Neural cell (in vitro differentiated cells): ENCODE results near the gene KRT86. TPM values are rescaled to one million over a fixed set of nuclear protein-coding genes. Genes with fewer than 3 reads are reported as not detected.

Experiments used
- H2AFZ ChIP-seq: fragments of 200-600, 300-800 bp; sonication (generic), shearing (Covaris generic); 2 replicates; pipeline ENCODE4 v1.6.0; 2014; ENCODE audit warnings: low read depth, mild to moderate bottlenecking, antibody characterized with exemption, low read length, moderate library complexity
- H3F3A ChIP-seq: fragments of 200-600 bp; shearing (Covaris generic); 2 replicates; pipeline ENCODE4 v1.6.1; 2016; ENCODE audit warnings: mild to moderate bottlenecking, moderate library complexity, mixed read lengths, antibody characterized with exemption, low read length; ENCODE audit not compliant: insufficient read depth, poor library complexity, severe bottlenecking
- H3K27ac ChIP-seq: fragments of 200-600, 300-800 bp; sonication (generic), shearing (Covaris generic); 2 replicates; pipeline ENCODE4 v1.5.1; 2014; ENCODE audit warnings: mild to moderate bottlenecking, low read length, moderate library complexity
- H3K27me3 ChIP-seq: fragments of 300-800, 200-600 bp; sonication (generic), shearing (Covaris generic); 2 replicates; pipeline ENCODE4 v1.6.0; 2014; ENCODE audit warnings: mild to moderate bottlenecking, low read depth, low read length, moderate library complexity; ENCODE audit not compliant: insufficient read depth
- H3K36me3 ChIP-seq: fragments of 300-800, 200-600 bp; sonication (generic), shearing (Covaris generic); 2 replicates; pipeline ENCODE4 v1.5.1; 2014; ENCODE audit warnings: mild to moderate bottlenecking, antibody characterized with exemption, low read length, moderate library complexity; ENCODE audit not compliant: insufficient read depth
- H3K4me2 ChIP-seq: fragments of 300-800, 200-600 bp; sonication (generic), shearing (Covaris generic); 2 replicates; pipeline ENCODE4 v1.6.0; 2014; ENCODE audit warnings: mild to moderate bottlenecking, low read length
- H3K4me3 ChIP-seq: fragments of 300-800, 200-600 bp; sonication (generic), shearing (Covaris generic); 2 replicates; pipeline ENCODE4 v1.5.1; 2014; ENCODE audit warnings: mild to moderate bottlenecking, low read length, moderate library complexity
- H3K79me2 ChIP-seq: fragments of 200-600 bp; shearing (Covaris generic); replicated peaks from 2 replicates; pipeline ENCODE4 v1.6.0; 2014; ENCODE audit warnings: mild to moderate bottlenecking, low read length, moderate library complexity; ENCODE audit not compliant: insufficient read depth
- H3K9ac ChIP-seq: fragments of 300-800, 200-600 bp; sonication (generic), shearing (Covaris generic); 2 replicates; pipeline ENCODE4 v1.6.1; 2016; ENCODE audit warnings: mild to moderate bottlenecking, low read length, mixed read lengths
- H3K9me2 ChIP-seq: fragments of 200-600 bp; shearing (Covaris generic); 2 replicates; pipeline ENCODE4 v1.6.1; 2016; ENCODE audit warnings: mild to moderate bottlenecking, low read length, mixed read lengths; ENCODE audit not compliant: insufficient read depth
- H3K9me3 ChIP-seq: fragments of 200-600, 300-800 bp; sonication (generic), shearing (Covaris generic); 2 replicates; pipeline ENCODE4 v1.6.1; 2016; ENCODE audit warnings: mild to moderate bottlenecking, mixed run types, low read length, moderate library complexity, mixed read lengths
- H4K20me1 ChIP-seq: fragments of 200-600 bp; shearing (Covaris generic); 2 replicates; pipeline ENCODE4 v1.6.1; 2016; ENCODE audit warnings: mild to moderate bottlenecking, mixed run types; ENCODE audit not compliant: insufficient read depth
- CTCF ChIP-seq: fragments of 450-650 bp; IDR thresholded peaks from 2 replicates; pipeline ENCODE4 v1.5.1; 2014; ENCODE audit warnings: antibody characterized with exemption, mild to moderate bottlenecking, moderate library complexity; ENCODE audit not compliant: poor library complexity, severe bottlenecking
- EP300 ChIP-seq: fragments of 450-650 bp; conservative IDR thresholded peaks from 2 replicates; pipeline ENCODE4 v1.6.1; 2014; ENCODE audit warnings: antibody characterized with exemption, mild to moderate bottlenecking, moderate library complexity; ENCODE audit not compliant: poor library complexity, severe bottlenecking
- EZH2 ChIP-seq: fragments of 200-600, 300-800 bp; shearing (Covaris generic), sonication (generic); IDR thresholded peaks from 2 replicates; pipeline ENCODE4 v1.6.1; 2014; ENCODE audit warnings: antibody characterized with exemption, low read length, borderline replicate concordance, mild to moderate bottlenecking; ENCODE audit not compliant: insufficient read depth, poor library complexity, severe bottlenecking
- MXI1 ChIP-seq: fragments of 450-650 bp; conservative IDR thresholded peaks from 2 replicates; pipeline ENCODE4 v1.6.1; 2014; ENCODE audit warnings: antibody characterized with exemption, mild to moderate bottlenecking; ENCODE audit not compliant: poor library complexity, severe bottlenecking
- POLR2AphosphoS5 ChIP-seq: IDR thresholded peaks from 2 replicates; pipeline ENCODE4 v1.6.1; 2012
- SMC3 ChIP-seq: fragments of 450-650 bp; conservative IDR thresholded peaks from 2 replicates; pipeline ENCODE4 v1.6.1; 2014; ENCODE audit warnings: antibody characterized with exemption, mild to moderate bottlenecking, moderate library complexity; ENCODE audit not compliant: poor library complexity
- TAF1 ChIP-seq: IDR thresholded peaks from 2 replicates; pipeline ENCODE4 v1.6.1; 2012; ENCODE audit warnings: low read depth
- polyA plus RNA-seq: library from polyadenylated mRNA; depleted of rRNA; stranded (reverse); fragments of >200 nt; gene quantifications from 2 replicates; pipeline ENCODE4 v1.2.3, GENCODE V29; 2014
- TF ChIP-seq, protein P1 (sequence below): IDR thresholded peaks from 2 replicates; pipeline ENCODE4 v1.6.1; 2012; ENCODE audit warnings: borderline replicate concordance

KRT86 gene
- polyA plus RNA-seq, 1 donor from 2014 or later, result not detected

DNA sequence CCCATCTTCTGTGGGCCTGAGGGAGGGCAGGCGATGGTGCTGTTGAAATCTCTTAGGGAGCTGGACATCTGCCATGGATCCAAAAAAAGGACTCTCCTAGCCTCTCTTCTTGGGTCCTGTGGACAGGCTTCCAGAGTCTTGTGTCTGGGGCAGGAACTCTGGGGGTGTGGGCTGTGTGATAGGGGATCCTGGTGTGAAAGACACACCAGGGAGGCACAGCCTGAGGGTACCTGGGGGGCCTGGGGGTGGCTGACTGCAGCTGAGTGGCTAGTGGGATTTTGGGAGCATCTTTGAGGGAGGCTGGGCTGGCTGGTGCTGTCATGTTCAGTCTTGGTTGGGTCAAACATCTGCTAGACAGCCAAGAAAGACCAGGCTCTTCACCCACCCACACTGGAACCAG is 48.6 kb downstream of the KRT86 start:
- Histone ChIP-seq H3K79me2 (no peaks in the 10 kb centered on the region), H3K9me3 (no peaks in the 10 kb centered on the region), H3K27ac (no peak overlapping the region), H3F3A (no peaks in the 10 kb centered on the region), H3K27me3 (no peaks in the 10 kb centered on the region), H3K36me3 (no peaks in the 10 kb centered on the region), H3K9me2 (no peaks in the 10 kb centered on the region), H4K20me1 (no peaks in the 10 kb centered on the region), H3K9ac (no peak overlapping the region), H3K4me3 (no peak overlapping the region), H3K4me2 (no peak overlapping the region), H2AFZ (no peak overlapping the region)
- TF ChIP-seq EZH2, result no peak
- TF ChIP-seq, protein P1, sequence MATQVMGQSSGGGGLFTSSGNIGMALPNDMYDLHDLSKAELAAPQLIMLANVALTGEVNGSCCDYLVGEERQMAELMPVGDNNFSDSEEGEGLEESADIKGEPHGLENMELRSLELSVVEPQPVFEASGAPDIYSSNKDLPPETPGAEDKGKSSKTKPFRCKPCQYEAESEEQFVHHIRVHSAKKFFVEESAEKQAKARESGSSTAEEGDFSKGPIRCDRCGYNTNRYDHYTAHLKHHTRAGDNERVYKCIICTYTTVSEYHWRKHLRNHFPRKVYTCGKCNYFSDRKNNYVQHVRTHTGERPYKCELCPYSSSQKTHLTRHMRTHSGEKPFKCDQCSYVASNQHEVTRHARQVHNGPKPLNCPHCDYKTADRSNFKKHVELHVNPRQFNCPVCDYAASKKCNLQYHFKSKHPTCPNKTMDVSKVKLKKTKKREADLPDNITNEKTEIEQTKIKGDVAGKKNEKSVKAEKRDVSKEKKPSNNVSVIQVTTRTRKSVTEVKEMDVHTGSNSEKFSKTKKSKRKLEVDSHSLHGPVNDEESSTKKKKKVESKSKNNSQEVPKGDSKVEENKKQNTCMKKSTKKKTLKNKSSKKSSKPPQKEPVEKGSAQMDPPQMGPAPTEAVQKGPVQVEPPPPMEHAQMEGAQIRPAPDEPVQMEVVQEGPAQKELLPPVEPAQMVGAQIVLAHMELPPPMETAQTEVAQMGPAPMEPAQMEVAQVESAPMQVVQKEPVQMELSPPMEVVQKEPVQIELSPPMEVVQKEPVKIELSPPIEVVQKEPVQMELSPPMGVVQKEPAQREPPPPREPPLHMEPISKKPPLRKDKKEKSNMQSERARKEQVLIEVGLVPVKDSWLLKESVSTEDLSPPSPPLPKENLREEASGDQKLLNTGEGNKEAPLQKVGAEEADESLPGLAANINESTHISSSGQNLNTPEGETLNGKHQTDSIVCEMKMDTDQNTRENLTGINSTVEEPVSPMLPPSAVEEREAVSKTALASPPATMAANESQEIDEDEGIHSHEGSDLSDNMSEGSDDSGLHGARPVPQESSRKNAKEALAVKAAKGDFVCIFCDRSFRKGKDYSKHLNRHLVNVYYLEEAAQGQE, result no peak
- TF ChIP-seq MXI1, result no peak
- no peak for TF ChIP-seq CTCF
- no peak for TF ChIP-seq EP300
- no peak for TF ChIP-seq TAF1

DNA sequence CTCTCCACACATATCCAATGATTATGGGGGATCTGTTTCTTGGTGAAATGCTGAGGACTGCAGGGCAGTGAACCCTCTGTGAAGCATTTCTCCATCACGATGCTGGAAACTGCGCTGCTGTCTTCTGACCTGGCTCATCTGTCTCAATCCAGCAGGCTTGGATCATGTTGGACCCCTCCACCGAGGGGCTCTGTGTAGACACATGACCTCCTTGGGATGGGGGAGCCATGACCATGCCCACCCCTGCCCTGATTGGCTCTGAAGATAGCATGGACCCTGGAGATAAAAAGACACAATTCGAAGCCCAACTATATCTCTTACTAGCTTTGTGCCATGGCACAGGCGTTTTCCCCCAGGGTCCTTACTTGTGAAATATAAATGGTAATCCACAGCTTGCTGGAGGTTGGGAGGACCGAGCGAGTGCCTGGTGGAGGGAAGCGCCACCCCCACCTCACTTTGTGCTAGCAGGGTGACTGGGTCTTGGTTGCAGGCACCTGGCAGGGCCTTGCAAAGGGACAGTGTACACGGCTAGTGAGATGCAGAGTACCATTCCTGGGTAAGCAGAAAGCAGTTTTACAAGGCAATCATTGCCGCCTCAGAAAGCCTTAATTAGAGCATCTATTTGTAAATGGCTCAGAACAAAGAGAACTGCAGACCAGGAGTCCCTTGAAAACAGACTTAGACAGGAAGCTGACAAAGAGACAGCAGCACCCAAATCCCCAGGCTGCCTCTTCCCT is 49.1 kb downstream of the KRT86 start:
- no peak overlapping the region for H3K4me2 ChIP-seq
- no peaks in the 10 kb centered on the region for H3K9me2 ChIP-seq
- H3K79me2 ChIP-seq, result no peaks in the 10 kb centered on the region
- no peak overlapping the region for H3K27ac ChIP-seq
- H4K20me1 ChIP-seq, result no peaks in the 10 kb centered on the region
- no peaks in the 10 kb centered on the region for H3K36me3 ChIP-seq
- no peak for TF ChIP-seq MXI1
- TF ChIP-seq CTCF, result no peak
- TF ChIP-seq, protein P1, result no peak
- no peak for TF ChIP-seq EZH2
- no peak for TF ChIP-seq TAF1
- no peak for TF ChIP-seq EP300
- no peak for TF ChIP-seq POLR2AphosphoS5
- TF ChIP-seq SMC3, result no peak
- H3F3A ChIP-seq, result no peaks in the 10 kb centered on the region
- no peak overlapping the region for H3K9ac ChIP-seq
- H2AFZ ChIP-seq, result no peak overlapping the region
- no peak overlapping the region for H3K4me3 ChIP-seq
- H3K27me3 ChIP-seq, result no peaks in the 10 kb centered on the region
- H3K9me3 ChIP-seq, result no peaks in the 10 kb centered on the region
